AG08395 (cell line): Measurements from ENCODE around the gene SIT1.

Source experiments
- DNase-seq: peaks from one replicate; pipeline ENCODE4 v3.0.0; 2012; ENCODE audit warnings: mixed read lengths, low spot score

The SIT1 gene, protein sequence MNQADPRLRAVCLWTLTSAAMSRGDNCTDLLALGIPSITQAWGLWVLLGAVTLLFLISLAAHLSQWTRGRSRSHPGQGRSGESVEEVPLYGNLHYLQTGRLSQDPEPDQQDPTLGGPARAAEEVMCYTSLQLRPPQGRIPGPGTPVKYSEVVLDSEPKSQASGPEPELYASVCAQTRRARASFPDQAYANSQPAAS

DNA sequence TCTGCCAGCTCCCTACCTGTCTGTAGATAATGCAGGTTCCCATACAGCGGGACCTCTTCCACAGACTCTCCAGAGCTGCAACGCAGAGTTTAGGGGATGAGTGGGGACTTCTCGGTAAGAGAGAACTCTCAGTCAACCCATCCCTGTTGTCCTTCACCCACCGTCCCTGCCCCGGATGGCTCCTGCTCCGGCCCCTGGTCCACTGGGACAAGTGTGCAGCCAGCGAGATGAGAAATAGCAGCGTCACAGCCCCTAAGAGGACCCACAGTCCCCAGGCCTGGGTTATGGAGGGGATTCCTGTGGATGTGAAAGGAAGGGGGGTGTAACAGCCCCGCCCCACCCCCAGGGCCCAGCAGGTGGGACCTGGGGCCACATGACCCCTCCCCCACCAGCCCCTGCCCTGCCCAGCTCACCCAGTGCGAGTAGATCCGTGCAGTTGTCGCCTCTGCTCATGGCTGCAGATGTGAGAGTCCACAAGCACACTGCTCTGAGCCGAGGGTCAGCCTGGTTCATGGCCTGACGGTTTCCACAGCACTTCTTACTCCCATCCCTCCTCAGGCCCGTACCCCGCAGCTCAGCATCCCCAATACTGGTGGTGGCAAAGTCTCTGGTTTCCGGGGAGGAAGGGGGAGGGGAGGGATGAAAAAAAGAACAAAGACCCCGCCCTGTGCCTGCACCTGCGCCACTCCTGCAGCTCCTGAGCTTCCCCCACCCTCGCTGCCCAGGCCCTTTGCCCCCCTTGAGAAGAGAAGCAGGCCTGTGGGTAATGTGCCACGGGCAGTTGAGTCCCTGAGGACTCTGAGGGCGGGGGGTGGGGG lies at the start of gene SIT1:
Gene SIT1, minus strand, starts transcription at position 591 of the 818 bp plus-strand sequence. Its CDS starts 78 bp downstream, at position 513.
- no peak for DNase-seq

DNA sequence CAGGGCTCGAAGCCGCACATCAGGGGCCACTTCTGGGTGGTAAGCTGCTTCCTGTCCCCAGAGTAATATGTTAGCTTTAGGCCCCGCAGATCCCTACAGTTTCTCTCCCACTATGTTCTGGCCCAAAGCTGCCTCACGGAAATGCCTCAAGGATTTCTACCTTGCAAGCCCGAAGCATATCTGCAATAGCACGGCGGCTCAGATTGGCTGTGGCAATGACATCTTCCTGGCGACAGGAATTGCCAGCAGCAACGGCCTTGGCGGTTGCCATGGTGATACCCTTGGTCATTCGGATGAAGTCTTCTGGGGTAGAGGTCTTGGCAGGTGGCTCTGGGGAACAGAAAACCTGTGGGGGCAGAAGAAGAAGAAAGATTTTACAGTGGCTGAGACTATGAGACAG lies 49.3 kb upstream of the SIT1 start:
- DNase-seq = no peak

DNA sequence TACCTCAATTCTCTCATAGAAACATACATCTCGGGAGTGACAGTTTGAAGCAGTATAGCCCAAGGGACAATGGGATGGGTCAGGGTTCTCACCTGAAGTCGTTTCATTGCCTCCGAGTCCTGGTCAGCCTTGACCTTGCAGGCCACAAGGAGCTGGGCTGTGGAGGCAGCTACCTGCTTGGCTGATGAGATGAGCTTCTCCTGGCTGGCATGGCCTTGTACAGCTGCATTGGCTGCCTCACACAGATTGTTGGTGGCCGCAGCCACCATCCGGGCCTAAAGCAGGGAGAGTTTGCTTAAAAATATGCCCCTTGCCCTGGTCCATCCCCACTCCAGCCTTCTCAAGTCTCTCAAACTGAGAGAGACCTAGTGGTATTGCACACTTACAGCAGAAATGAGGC lies 47.5 kb upstream of the SIT1 start:
- no peak for DNase-seq

DNA sequence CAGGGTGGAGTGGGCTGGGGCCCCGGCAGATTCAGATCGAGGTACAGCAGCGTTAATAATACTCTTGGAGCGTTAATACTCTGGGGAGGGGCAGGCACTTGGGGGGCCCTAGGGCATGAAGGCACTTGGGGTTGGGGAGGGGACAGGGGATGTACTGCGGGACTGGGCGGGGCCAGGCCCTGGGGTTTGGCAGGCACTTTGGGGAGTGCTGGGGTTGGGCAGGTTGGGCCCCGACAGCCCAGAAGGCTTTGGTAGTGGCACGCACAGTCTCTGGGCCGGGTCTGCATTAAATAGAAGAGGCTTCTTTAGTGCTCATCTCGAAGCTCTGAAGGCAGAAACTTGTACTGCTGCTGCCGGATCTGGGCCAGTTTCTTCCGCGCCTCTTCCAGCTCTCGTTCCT lies 46.8 kb upstream of the SIT1 start:
- DNase-seq = no peak

GRCh38 chr9:35696520-35697215 lies 45.9 kb upstream of the SIT1 start:
- peak; percentile 68 for DNase-seq

DNA sequence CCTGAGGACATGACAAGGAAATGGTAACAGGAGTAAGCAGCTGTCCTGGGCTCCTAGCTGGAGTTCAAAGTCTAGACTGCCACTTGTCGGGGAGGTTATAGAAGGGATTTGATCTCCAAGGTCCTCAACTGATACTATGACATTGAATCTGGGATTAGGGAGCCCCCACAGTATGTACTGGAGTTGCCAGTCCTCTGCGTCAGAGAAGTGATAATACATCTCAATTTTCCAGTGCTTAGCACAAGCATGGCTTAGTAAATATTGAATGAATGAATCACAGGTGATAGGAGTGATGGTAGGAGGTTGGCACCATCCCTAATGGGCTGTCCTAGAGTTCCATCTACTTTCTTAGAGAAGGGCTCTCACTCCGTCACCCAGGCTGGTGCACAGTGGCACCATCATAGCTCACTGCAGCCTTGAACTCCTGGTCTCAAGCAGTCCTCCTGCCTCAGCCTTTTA lies 45.2 kb upstream of the SIT1 start:
- DNase-seq = no peak

DNA sequence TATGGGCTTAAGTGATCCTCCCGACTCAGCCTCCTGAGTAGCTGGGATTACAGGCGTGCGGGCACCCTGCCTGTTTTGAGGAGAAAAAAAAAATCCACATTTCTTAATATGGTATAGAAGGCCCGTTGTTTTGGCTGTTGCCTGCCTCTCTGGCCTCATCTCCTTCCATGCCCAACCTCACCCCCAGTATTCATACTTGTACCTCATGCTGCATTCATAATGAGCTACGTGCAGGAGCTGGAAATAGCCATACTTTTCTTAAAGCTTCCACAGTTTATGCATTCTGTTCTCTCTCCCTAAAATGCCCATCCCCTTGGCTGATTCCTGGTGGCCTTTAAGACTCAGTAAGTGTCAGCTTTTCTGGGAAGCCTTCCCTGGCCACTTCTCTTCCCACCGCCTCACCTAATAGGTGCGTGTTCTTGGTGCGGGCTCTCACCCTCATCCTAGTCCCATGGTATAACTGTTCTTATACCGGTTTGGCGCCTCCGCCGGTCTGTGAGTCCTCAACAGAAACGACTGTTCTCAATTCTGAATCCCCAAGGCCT lies 41.1 kb upstream of the SIT1 start:
- no peak for DNase-seq

GRCh38 chr9:35691334-35691650 lies 40.6 kb upstream of the SIT1 start:
- no peak for DNase-seq

DNA sequence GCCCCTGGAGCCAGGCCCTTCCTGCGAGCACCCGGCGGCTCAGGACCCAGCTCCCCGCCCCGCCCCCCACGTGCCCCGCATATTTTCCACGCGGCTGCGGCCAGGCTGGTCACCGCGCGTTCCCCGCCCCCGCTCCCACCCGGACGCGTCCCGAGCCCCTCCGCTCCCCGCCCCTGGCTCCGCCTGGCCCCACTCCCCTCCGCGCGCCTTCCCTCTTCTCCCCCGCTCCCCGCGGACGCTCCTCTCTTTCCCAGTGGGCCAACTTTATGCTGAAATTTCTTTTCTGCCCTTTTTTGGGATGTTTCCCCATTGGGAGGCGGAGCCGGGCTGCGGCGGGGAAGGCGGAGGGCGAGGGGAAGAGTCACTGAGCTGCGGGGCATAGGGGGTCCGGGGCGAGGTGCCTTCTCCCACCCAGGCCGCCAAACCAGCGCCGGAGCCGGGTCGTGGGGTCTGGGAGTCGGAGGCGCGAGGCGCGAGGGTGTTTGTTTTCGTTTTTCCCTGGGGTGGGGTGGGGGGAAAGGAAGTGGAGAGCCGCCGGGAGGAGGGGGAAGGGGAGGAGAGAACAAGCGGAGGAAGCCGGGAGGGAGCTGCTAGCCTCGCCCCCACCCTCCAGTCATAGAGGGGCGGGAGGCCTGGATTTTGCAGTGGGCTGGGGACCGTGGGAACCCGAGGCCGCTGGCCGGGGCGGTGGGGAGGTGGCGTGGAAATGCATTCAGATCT lies 40.0 kb upstream of the SIT1 start:
- peak; percentile 82 for DNase-seq

- DNase-seq = no peak
Measured at GRCh38 chr9:35690294-35690613, 39.5 kb upstream of the SIT1 start.

DNA sequence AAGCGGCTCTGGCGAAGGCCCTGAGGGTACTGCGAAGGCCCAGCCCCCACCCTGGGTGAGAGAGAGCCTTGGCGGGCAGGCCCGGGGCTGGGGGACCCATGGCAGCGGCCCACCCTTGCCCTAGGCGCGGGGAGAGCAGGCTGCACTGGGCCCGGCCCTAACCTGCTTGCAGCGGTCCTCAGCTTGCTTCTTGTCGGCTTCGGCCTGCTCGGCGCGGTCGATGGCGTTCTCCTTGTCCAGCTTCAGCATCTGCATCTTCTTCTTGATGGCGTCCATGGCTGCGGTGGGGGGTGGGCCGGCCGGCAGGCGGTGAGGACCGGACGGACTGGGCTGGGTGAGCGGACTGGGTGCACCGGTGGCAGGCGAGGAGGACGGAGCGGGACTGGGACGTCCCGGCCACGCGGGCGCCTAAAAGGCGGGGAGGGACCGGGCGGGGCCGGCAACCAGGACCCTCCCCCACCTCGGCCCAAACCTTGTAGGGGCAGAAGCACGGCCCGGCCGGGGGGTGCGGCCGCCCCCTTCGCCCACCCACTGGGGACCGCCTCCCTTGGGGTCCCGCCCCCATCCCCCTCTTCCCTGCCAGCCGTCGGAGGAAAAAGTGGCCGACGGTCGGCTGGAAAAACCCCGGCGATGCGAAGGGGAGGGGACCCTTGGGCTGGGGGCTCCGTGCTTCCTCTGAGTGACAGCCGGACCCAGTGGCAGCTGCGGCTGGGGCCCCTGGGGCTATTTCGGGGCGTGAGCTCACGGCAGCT lies 39.0 kb upstream of the SIT1 start, which contains the start of gene TPM2:
Gene TPM2, minus strand, starts transcription at position 384 of the 752 bp plus-strand sequence. Its CDS starts 108 bp downstream, at position 276.
- peak; percentile 93 for DNase-seq

DNA sequence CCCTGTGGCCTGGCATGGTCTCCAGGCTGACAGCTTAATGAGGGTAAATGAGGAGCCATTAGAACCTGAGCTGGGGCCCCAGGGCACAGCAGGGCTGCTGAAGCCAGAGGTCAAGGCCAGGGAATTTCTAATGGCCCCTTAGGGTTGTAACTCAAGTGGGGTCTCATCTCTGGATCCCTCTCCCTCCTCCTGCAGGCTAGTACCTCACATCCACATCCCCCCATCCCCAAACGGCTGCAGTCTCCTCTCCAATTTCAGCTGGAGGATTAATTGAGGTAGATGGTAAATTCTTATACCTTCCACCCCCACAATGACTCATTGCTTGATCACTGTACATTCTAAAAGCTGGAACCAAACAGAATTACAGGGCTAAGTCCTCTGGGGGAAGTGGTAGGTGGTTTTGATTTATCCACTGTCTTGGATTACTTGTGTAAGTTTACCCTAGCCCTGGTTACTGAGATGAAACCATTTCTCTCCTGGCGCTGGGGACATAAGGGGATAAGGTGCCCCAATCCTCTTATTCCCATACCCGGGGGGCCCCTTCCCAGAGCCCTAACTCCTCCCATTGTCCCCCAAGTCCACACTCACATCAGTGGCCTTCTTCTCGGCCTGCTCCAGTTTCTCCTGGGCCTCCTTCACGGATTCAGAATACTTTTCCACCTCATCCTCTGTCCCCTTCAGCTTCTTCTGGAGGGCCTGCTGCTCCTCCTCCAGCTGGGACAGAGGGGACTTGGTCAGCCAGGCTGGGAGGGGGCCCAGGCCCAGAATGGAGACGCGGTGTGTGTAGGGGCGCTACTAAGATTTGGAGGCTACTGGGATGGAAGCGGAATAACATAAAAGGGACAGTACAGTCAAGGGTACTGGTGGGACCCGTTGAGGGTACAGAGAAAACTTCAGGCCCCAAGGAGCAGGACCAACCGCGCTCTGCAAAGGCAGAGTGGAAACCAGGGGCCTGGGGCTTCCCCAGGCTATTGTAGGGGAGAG lies 38.1 kb upstream of the SIT1 start:
- DNase-seq = peak; percentile 72

DNA sequence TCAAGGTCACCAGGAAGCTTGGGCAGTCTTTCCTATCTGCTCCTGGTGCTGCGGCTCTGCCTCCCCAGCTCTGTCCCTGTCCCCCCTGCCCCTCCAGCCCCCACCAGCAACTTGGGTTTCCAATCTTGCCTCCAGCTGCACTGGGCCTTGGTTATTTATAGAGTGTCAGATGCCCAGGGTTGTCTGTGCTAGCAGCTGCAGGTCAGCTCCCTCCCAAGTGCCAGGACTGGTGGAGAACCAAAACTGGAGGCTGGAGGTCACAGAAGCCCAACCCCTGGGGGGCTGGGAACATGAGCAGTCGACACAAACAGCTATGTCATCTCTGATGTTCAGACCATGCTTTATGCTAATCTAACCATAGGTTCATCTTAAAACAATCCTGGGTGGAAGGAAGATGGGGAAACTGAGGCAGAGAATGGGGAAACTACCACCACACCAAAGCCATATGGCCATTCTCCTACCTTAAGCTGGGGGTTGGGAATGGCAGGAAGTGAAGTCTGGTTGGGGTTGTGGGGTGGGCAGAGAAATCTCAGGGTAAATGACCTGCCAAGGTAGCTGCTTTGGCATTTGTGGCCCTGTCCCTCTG lies 37.3 kb upstream of the SIT1 start:
- DNase-seq = no peak

DNA sequence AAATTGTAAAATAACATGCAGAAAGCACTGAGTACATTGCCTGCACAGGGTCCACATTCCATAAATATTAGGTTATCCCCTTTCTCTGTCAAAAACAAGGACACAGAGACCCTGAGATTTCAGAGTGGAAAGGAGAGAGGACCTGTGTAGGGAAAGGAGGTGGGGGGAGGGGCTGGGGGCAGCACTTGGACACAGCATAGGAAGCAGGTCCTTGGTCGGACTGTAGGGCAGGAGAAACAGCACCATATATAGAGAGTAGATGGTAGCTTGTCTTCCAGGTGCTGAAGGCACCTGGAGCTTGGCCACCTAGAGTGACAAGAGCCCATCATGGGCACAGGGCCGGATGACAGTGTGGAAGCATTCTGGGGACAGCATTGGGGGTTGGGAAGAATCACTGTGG lies 36.6 kb upstream of the SIT1 start:
- DNase-seq = no peak

- no peak for DNase-seq
Measured at GRCh38 chr9:35686222-35687203, 35.8 kb upstream of the SIT1 start.

DNA sequence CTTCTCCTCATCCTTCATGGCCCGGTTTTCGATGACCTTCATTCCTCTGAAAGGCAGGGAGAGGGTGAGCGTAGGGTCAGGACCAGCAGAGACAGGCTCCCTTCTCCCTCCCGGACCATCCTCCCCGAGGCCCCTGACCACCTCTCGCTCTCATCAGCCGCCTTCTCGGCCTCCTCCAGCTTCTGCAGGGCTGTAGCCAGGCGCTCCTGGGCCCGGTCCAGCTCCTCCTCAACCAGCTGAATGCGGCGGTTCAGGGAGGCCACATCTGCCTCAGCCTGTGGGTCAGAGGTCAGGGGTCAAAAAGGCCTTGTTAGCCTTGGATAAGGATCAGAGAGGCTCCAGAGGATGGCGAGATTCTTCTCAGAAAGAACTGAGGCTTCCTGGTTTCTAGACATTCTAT lies 34.8 kb upstream of the SIT1 start:
- DNase-seq = no peak

DNA sequence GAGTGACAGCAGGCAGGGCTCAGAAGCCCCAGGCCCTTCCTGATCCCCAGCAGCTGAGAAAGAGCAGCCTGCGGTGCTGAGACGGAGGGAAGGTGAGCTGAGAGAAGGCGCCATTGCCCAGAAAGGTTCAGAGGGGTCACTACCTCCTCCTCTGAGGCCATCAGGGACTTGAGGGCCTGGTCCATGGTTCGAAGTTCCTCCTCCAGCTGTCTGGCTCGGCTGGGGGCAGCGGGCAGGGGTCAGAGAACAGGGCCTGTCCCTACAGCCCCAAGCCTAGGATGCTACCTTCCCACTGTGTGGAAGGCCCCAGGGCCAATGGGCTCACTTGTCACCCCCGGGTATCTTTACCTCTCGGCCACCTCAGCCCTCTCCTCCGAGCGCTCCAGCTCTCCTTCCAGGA lies 34.2 kb upstream of the SIT1 start:
- no peak for DNase-seq

DNA sequence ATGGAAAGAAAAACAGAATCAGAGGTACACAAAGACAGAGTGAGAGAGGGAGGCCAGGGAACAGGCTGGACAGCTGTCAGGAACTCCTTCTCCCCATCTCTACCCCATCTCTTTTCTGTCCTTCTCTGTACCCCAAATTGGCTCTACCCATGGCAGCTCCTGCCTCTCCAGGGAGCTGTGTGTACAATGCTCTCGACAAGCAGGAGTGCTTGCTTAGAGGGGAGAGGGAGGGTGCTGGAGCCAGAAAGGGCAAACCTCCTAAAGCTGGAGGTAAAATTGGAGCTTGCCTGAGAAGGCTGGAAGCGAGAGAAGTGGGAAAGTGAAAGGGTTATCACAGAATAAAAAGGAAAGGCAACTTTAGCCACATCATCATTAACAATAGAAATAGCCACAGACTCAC lies 32.6 kb upstream of the SIT1 start:
- no peak for DNase-seq
